SK-N-SH treated with all-trans-retinoic acid at 6 μM for 48 hours (cell line): ENCODE measurements around the gene SORCS1.

Experiments
- ARNTL ChIP-seq: fragments of 450-650 bp; formaldehyde crosslinking; IDR thresholded peaks from 2 replicates; pipeline ENCODE4 v1.5.0; 2020; ENCODE audit warnings: low read depth, mild to moderate bottlenecking, moderate library complexity, borderline replicate concordance
- CREB5 ChIP-seq: fragments of 250-450 bp; sonication (Bioruptor Pico); IDR thresholded peaks from 2 replicates; pipeline ENCODE4 v1.5.1; 2020; ENCODE audit warnings: low read depth, mild to moderate bottlenecking, moderate library complexity
- POU6F1 ChIP-seq: fragments of 250-450 bp; sonication (Bioruptor Pico); IDR thresholded peaks from 2 replicates; pipeline ENCODE4 v1.8.0; 2021; ENCODE audit warnings: low read depth, mild to moderate bottlenecking, moderate library complexity, borderline replicate concordance
- RARB ChIP-seq: fragments of 250-450 bp; sonication (Bioruptor Pico); IDR thresholded peaks from 2 replicates; pipeline ENCODE4 v1.8.0; 2021; ENCODE audit warnings: mild to moderate bottlenecking, moderate library complexity
- SNAI2 ChIP-seq: fragments of 250-450 bp; sonication (Bioruptor Pico); IDR thresholded peaks from 2 replicates; pipeline ENCODE4 v1.5.0; 2020; ENCODE audit warnings: mild to moderate bottlenecking, moderate library complexity
- TCF4 ChIP-seq: fragments of 250-450 bp; sonication (Bioruptor Pico); IDR thresholded peaks from 2 replicates; pipeline ENCODE4 v1.8.0; 2021; ENCODE audit warnings: mild to moderate bottlenecking, moderate library complexity, borderline replicate concordance
- TOX ChIP-seq: fragments of 250-450 bp; sonication (Bioruptor Pico); IDR thresholded peaks from 2 replicates; pipeline ENCODE4 v1.8.0; 2021; ENCODE audit warnings: mild to moderate bottlenecking, moderate library complexity, borderline replicate concordance
- ZNF70 ChIP-seq: fragments of 450-650 bp; formaldehyde crosslinking; IDR thresholded peaks from 2 replicates; pipeline ENCODE4 v1.5.0; 2020; ENCODE audit warnings: mild to moderate bottlenecking, moderate library complexity
- ZNF8 ChIP-seq: fragments of 450-650 bp; formaldehyde crosslinking; IDR thresholded peaks from 2 replicates; pipeline ENCODE4 v1.5.0; 2020; ENCODE audit warnings: mild to moderate bottlenecking, moderate library complexity
- TF ChIP-seq, protein P1 (sequence below): fragments of 250-450 bp; sonication (Bioruptor Pico); IDR thresholded peaks from 2 replicates; pipeline ENCODE4 v1.8.0; 2020; ENCODE audit warnings: mild to moderate bottlenecking, moderate library complexity, borderline replicate concordance

DNA sequence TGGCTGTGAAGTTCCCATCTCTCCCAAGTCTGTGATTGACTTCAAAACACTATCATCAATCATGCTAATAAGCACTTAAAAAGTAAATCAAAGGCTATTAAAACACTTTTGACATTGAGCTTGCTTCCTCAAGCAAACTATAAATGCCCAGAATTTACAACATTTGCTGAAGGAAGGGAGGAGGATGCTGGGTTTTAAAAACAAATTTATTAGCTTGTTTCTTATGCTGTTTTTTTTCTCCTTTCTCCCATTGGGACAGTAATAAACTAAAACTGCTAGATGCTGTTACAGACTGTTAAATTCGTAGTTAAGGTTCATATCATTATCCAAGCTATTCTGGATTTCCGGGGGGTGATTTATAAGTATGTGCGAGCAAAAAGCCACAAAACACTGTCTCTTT, 250.5 kb downstream of the SORCS1 start:
- no peak for TF ChIP-seq TOX (CRISPR knock-in tag)
- no peak for TF ChIP-seq ARNTL (CRISPR knock-in tag)
- TF ChIP-seq, protein P1, sequence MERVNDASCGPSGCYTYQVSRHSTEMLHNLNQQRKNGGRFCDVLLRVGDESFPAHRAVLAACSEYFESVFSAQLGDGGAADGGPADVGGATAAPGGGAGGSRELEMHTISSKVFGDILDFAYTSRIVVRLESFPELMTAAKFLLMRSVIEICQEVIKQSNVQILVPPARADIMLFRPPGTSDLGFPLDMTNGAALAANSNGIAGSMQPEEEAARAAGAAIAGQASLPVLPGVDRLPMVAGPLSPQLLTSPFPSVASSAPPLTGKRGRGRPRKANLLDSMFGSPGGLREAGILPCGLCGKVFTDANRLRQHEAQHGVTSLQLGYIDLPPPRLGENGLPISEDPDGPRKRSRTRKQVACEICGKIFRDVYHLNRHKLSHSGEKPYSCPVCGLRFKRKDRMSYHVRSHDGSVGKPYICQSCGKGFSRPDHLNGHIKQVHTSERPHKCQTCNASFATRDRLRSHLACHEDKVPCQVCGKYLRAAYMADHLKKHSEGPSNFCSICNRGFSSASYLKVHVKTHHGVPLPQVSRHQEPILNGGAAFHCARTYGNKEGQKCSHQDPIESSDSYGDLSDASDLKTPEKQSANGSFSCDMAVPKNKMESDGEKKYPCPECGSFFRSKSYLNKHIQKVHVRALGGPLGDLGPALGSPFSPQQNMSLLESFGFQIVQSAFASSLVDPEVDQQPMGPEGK (CRISPR knock-in tag): no peak
- no peak for TF ChIP-seq SNAI2 (CRISPR knock-in tag)
- TF ChIP-seq ZNF8 (CRISPR knock-in tag): no peak
- no peak for TF ChIP-seq POU6F1
- TF ChIP-seq TCF4 (CRISPR knock-in tag): no peak
- no peak for TF ChIP-seq CREB5
- TF ChIP-seq ZNF70 (CRISPR knock-in tag): no peak
- TF ChIP-seq RARB (CRISPR knock-in tag): no peak
